Endothelial cell of hepatic sinusoid (primary cell): ENCODE measurements around the gene ADAM19.

Experiments used
- in situ Hi-C: cut with HindIII; loops from 2 replicates; pipeline ENCODE4 v1.10.0; 2017; ENCODE audit warnings: low sequenced_read_pairs

ADAM19 gene

GRCh38 chr5:157471709-157472108, 103.9 kb downstream of the ADAM19 start:
- in situ Hi-C loops: loop anchor here (5.0 kb wide), 1 partner anchor 89 kb away; no protein-coding TSS in a partner anchor

DNA sequence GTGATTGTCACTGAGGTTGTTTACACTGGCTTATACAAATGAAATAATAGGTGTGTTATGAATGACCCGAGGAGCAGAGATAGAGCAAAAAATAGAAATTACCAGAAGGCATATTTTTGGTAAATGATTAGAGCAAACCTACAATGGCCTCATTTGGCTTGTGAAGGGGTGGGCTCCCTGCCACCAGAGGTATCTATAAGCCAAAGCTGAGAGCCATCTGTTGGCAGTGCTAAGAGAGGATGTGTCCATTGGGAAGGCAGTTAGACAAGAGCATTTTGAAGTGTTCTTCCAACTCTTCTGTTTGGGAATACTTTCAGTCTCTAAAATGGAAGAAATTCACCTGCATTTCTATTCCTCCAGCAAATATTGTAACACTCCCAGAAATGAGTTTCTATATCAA, 104.9 kb downstream of the ADAM19 start:
- in situ Hi-C loops: loop anchor here (5.0 kb wide), 1 partner anchor 88 kb away; no protein-coding TSS in a partner anchor

- in situ Hi-C loops: loop anchor here (5.0 kb wide), 1 partner anchor 87 kb away; no protein-coding TSS in a partner anchor
Measured at GRCh38 chr5:157469687-157470086, 105.9 kb downstream of the ADAM19 start.

- in situ Hi-C loops: no loop called here
Measured at GRCh38 chr5:157469073-157469472, 106.5 kb downstream of the ADAM19 start.

GRCh38 chr5:157468293-157468965, 107.1 kb downstream of the ADAM19 start:
- in situ Hi-C loops: no loop called here

DNA sequence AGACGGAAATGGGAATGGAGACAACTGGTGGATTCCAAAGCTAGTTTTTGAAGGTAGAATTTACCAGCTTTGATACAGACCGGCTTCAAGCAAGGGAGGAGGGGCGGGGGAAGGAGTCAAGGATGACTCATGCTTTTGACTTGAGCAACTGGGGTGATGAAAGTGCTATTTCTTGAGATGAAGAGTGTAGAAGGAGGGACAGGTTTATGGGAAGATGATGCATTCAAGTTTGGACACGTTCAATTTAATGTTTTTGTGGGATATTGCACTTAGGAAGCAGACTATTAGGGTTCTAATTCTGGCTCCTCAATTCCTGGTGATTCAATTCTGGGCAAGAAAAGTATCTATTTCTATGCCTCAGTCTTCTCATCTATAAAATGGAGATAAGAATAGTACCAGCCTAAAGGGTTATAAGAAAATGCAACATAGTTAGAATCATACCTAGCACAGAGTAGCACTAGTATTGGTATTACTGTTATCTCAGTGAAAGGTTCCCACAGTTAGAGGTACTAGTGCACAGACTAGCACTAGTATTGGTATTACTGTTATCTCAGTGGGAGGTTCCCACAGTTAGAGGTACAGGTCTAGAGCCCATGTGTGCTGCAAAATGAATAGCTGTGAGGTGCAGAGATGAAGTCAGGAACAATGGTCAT, 110.9 kb downstream of the ADAM19 start:
- in situ Hi-C loops: no loop called here

- in situ Hi-C loops: no loop called here
Measured at GRCh38 chr5:157463621-157464518, 111.7 kb downstream of the ADAM19 start.

- in situ Hi-C loops: no loop called here
Measured at GRCh38 chr5:157463081-157463480, 112.5 kb downstream of the ADAM19 start.

DNA sequence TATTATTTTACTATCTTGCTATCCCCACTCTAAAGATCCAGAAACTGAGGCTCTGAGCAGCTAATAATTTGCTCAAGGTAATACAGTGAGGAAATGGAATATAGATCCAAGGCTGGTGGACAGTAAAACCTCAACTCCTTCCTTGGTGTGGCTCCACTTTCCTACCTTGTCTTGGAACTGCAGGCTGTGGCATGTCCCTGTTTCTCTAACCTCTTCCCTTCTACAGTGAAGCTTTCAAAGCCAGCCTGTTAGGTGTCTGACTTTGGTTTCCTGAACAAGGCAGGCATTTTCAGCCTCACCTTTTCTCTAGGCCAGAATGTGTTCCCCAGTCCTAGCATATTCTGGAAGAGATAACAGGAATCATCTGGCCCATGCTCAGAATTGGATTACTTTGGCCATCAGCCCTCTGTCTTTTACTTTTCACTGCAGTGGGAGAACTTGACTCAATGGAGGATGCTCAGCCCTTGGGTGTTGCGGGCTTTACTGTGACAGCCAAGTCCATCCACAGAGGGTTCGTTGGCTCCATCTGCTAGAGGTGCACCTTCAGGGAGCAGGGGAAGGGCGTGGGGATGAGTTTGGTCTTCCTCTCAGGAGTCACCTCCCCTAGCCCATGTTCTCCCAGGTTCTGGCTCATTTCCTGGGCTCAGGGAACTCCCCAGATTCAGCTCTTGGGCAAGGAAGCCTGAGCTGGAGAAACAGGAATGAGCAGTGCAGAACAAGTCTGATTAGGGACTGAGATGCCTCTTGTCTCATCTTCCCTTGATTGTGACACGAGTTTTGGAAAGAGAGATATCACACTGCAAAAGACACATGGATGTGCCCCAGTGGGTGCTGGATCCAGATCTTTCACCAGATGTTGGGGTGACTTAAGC, 114.4 kb downstream of the ADAM19 start:
- in situ Hi-C loops: no loop called here

- in situ Hi-C loops: no loop called here
Measured at GRCh38 chr5:157459715-157460599, 115.6 kb downstream of the ADAM19 start, which contains the start of gene NIPAL4. Gene NIPAL4 (plus strand): TSS chr5:157460213. CDS start chr5:157460321, 108 bp downstream.

DNA sequence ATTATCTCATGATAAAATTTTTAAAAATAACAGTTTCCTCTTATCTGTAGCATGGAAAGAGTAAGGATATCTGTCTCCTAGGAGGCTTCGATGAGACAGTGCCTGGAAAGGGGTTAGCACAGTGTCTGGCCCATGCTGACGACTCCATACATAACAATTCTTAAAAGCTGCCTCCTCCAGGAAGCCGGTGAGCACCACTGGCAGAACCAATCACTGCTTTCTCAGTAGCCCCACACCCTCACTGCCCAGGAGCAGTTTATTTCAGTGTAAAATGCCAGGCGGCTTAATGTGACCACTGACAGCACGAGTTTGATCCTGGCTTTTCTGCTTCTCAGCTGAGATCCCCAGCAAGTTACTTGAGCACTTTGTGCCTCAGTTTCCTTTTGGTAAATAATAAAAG, 116.7 kb downstream of the ADAM19 start:
- in situ Hi-C loops: no loop called here

DNA sequence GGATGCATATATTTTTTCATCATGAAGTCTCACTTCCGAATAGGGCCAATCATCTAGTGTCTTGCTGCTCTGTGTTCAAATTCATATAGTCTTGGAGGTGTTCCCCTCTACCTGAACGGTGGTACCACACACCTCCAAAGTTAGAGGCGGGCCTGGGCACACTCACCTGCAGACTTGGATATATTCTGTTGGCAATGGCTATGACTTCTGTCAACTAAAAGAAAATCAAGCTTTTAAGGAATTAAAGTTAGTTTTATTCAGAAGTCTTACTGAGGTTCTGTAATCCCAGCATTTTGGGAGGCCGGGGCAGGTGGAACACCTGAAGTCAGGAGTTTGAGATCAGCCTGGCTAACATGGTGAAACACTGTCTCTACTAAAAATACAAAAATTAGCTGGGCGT, 118.2 kb downstream of the ADAM19 start:
- in situ Hi-C loops: no loop called here

GRCh38 chr5:157456301-157456700, 119.3 kb downstream of the ADAM19 start:
- in situ Hi-C loops: no loop called here

DNA sequence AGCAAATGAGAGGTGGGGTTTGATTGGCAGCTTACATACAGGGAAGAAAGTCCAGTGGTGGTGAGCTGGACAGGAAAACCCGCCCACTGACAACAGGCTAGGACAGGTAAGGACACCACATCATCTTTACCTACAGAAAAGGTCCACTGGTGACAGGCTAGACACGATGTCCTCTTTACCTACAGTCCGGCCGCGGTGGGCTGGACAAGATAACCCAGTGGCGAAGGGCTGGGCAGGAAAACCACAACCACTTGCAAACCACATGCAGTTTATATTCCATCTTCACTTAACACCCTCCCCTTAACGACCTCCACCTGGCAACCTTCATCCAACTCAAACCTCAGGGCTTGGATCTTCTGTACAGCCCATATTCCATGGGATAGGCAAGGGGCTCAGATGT, 120.5 kb downstream of the ADAM19 start:
- in situ Hi-C loops: no loop called here

DNA sequence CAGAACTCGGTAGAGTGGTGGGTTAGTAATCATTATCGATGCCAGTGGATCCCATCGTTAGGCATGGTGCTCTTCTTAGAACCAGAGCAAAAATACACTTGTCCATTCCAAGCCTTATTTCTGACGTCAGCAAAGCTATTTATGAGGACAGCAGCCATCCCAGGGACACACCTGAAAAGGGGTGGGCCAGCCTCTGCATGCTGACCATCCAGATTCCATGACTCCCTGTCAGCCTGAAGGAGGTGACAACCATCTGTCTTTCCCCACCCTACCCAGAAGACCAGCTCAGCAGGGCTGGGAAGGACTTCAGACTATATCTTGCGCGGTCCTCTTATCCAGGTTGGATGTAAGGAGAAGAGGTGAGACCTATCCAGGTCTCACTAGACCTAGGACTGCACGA, 121.3 kb downstream of the ADAM19 start:
- in situ Hi-C loops: no loop called here

- in situ Hi-C loops: no loop called here
Measured at GRCh38 chr5:157451806-157452205, 123.8 kb downstream of the ADAM19 start.

- in situ Hi-C loops: no loop called here
Measured at GRCh38 chr5:157450024-157450423, 125.6 kb downstream of the ADAM19 start.

DNA sequence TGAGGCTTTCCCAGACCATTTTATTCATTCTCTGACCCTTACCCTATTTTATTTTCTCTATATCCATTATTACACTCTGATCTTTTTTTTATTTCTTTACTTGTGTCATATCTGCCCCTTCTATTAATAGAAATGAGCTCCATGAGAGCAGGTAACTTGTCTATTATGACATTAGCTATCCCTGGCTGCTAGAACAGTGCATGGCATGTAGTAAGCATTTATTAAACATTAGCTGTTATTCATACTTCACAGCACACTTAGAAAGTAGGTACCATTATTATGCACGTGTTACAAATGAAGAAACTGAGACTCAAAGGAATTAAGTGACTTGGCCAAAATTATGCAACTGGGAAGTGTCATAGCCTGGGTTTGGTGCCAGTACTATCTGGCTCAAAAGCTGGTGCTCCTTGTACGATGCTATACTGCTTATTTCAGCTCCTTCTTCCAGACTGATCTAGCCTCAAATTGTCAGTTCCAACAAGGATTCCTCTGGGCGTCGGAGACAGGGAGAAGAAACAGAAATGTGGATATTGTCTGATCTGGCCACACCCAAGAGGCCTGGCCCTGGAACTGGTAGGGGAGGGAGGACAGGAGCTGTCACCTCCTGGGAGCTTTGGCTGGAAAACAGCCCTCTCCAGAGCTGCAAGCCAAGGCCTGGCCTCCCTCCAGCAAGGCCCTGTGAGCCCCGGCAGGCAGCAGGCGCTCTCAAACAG, 126.4 kb downstream of the ADAM19 start:
- in situ Hi-C loops: no loop called here

GRCh38 chr5:157447201-157447637, 128.4 kb downstream of the ADAM19 start:
- in situ Hi-C loops: no loop called here
